GM19372 (cell line): Measurements from ENCODE around the gene ABCG5.

ENCODE experiments used
- ATAC-seq: cut with Tn5 transposase; IDR thresholded peaks from one replicate; pipeline ENCODE4 v1.9.1; 2021; ENCODE audit warnings: mild to moderate bottlenecking, low read depth, moderate library complexity; ENCODE audit not compliant: unreplicated experiment

The ABCG5 gene

DNA sequence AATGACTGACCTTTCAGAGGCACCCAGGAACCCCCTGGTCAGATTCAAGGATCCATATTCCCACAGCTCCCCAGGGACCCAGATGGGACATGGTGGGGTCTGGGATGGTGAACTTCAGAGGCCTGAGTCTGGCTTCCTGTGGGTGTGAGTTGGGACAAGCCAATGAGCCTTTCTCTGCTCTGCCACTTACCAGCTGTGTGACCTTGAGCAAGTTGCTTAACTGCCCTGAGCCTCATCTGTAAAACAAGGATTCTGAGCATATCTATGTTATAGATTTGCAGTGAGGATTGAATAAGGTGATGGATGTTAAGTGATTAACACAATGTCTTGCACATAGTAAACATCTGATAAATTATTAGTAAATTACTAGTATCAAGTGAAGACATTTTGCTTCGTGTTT, 6.5 kb upstream of the ABCG5 start:
- ATAC-seq = no peak

DNA sequence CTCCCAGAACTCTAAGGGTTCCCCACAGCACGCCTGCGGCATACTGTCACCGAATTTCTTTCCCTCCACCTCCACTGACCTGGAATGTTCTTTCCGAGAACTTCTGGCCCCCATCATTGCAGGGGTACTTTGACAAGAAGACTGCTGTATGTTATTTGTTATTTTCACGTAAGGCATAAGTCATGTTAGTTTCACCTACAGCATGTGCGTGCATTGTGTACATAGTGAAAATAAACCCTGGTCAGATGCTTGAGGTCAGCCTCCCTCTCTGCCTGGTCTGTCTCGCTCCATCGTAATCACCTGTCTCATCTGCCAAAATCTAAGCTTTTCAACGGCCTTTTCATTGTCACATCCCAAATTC, 4.2 kb upstream of the ABCG5 start:
- no peak for ATAC-seq

DNA sequence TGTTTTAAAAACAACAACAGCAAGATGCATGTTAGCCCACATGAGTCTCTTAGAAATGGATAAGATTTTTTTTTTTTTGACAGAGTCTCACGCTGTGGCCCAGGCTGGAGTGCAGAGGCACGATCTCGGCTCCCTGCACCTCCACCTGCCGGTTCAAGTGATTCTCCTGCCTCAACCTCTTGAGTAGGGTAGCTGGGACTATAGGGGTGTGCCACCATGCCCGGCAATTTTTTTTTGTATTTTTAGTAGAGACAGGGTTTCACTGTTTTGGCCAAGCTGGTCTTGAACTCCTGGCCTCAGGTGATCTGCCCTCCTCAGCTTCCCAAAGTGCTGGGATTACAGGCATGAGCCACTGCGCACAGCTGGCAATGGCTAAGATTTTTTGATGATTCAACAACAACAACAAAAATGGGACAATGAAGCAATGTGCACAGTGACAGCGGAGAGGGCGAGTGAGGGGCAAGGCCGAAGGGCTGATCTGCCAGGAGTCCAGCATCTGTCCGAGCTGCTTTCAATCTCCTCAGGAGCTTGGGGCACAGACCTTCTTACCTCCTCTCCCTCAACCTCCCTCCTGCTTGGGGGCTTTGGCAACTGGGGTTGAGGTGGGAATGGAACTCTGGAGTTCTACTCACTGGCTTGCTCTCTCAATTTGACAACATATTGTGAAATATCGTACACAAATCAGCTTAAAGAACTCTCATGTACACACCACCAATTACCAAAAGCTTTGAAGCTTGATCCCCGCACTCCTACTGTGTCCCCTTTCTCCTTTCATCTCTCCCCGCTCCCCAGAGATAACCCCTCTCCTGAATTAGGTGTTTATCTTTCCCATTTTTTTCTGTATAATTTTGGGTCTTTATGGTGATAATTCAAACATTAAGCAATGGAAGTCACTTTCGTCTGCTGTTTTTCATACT, 3.6 kb upstream of the ABCG5 start:
- ATAC-seq = no peak

- ATAC-seq = no peak
Measured at GRCh38 chr2:43840965-43841364, 2.3 kb upstream of the ABCG5 start.

DNA sequence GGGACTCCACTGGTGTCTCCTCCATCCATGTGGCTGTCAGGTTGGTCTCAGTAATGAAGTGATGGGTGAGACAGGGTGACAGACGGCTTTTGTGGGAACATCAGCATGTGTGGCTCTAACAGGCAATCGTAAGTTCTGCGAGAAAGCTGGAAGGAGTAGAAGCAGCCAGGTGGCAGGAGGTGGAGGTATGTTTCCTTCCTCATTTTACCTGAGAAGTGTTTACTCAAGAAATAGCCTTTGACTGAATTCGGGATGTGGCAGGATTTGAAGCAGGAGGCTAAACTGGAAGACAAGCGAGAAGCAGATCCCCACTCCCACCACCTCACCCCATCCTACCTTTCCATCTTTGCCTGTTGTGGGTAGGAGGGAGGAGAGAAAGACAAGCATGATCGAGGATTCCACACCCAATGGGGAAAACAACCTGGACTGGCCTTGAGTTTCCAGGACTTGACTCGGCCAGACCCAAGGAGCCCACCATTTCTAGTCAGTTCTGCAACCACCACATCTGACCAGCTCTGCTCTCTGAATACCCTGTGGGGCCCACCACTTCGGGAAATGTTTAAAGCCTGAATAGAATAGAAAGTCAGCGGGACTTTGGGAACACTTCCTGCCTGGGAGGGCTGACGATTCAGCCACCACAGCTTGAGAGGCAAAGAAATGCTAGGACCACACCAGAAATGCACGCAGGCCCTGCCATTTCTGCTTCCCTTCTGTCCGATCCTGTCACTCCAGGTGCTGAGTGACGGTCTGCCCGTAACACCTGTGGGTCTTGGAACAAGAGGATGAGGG, 1.3 kb upstream of the ABCG5 start:
- ATAC-seq = no peak

DNA sequence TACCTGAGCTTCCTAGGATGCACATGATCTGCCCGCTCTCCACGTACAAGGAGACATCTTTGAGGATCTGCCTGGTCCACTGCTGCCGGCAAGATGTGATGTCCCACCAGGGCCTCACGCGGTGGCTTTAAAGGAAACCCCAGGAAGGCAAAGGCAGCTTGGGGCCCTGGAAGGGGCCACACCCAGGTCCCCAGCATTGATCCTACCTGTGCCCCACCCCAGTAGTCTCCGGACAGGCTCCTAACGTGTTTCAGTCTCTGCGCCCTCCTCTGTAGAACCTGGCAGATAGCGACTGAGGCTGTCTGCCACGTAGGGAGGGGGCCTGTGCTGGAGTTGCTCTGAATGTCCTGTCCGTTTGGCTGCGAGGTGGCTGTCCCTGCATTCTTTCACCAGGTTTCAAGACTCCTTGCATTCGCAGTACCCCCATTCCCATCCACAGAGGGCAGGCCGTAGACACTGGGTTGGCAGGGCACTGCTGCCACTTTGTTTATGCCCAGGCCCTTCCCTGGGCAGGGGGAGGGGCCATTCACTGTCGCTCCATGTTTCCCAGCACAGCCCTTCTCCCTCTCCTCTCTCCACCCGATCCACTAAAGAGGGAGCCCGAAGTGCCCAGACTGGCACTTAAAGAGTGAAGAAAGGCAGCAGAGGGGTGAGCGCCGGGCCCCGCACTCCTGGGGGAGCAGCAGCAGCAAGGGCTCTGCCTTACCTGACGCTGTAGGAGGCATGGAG, 644 bp downstream of the ABCG5 start:
- ATAC-seq = no peak

- ATAC-seq = no peak
Measured at GRCh38 chr2:43837033-43837432, 1.6 kb downstream of the ABCG5 start.

DNA sequence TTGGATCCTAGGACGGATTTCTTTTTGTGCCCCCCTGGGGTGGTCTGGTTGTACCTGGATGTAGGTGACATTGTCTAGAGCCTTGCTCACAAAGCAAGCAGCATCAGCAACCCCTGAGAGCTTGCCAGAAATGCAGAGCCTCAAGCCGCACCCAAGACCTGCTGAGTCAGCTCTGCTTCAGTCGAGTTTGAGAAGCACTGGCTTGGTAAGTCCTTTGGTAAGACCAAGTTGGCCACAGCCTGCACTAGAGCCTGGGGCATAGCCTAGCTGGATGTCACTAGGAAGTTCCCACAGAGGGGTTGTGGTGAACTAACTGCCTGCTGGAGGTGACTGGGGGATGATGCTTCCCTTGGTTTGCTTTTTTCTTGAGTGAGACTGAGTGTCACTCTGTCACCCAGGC, 6.2 kb downstream of the ABCG5 start:
- ATAC-seq = no peak

GRCh38 chr2:43831543-43832294, 6.9 kb downstream of the ABCG5 start:
- ATAC-seq = no peak

DNA sequence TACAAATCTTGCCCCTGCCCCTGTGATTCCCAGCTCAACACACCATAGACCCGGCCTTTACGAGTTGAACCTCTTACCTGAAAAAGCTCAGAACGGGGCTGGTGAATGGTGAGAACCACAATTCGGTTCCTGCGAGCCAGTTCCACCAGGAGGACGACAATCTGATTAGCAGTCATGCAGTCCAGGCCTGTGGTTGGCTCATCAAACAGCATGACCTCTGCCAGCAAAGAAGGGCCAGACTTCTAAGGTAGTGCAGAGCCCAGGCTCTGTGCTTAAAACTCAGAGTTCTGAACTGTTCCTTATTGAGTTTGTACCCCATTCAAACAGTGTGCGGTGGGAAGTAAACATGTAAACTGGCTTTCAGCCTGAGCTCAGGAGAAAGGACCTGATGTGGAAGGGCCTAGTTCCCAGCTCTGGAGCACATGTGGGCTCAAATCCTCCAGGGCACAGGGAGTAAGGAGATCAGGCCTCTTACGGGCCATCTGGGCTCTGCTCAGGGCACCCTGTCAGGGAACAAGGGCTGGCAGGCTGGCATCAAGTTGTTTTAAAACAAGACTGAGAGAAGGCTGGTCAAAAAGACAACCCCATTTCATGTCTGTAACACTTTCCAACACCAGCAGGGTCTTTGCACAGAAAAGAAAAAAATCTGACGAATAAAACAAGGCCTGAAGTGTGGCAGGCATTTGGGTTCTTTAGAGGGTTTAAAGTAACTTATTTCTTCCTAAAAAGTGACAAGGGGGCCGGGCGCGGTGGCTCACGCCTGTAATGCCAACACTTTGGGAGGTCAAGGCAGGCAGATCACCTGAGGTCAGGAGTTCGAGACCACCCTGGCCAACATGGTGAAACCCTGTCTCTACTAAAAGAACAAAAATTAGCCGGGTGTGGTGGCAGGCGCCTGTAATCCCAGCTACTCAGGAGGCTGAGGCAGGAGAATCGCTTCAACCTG, 12.1 kb downstream of the ABCG5 start:
- no peak for ATAC-seq

GRCh38 chr2:43825841-43826240, 12.8 kb downstream of the ABCG5 start:
- no peak for ATAC-seq

GRCh38 chr2:43824951-43825493, 13.6 kb downstream of the ABCG5 start:
- ATAC-seq = no peak

GRCh38 chr2:43824512-43824911, 14.1 kb downstream of the ABCG5 start:
- no peak for ATAC-seq

DNA sequence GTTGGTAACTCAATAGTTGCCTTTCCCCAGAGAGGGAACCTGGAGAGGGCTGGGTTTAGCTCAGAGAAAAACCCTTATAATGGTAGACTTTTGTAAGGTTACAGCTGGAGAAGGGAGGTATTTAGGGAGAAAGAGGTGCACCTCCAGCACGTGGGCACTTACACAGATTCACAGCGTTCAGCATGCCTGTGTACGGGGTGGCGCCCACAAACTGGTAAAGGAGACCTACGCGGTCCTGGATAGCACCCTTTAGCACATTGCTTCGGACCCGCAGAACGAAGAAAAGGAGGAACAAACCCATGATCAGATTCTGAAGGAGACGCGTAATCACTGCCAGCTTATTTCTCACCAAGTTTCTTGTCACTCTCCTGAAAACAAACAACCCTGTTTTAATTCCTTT, 14.9 kb downstream of the ABCG5 start:
- ATAC-seq = no peak

DNA sequence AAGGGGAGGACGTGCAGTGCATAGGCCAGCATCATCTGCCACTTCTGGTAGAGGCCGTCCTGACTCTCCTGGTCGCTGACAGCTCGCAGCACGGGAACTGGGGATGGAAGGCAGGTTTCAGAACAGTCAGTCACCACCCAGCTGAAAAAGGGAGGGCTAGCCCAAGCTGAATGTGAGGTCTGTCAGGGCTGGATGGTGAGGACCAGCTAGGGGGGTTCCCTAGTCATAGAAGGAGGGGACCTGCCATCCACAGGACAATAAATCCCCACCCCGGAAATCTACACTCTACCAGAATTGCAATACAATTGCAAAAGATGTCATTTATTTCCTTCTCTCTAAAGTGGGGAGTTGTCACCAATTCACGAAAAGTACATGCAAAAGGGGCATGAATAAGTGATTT, 15.8 kb downstream of the ABCG5 start:
- no peak for ATAC-seq

GRCh38 chr2:43819491-43820163, 19.0 kb downstream of the ABCG5 start:
- no peak for ATAC-seq

GRCh38 chr2:43818761-43819160, 19.9 kb downstream of the ABCG5 start:
- no peak for ATAC-seq

GRCh38 chr2:43814711-43815110, 23.9 kb downstream of the ABCG5 start:
- ATAC-seq = no peak

- ATAC-seq = no peak
Measured at GRCh38 chr2:43812947-43813346, 25.7 kb downstream of the ABCG5 start.
